HepG2 (cell line): ENCODE results near the gene CCDC97. TPM values are rescaled to one million over a fixed set of nuclear protein-coding genes. Genes with fewer than 3 reads are reported as not detected.
A peak's percentile ranks its signal among the peaks of the same experiment; 100 is the strongest.

Experiments
- AKAP8 ChIP-seq: sonication (generic); formaldehyde crosslinking; IDR thresholded peaks from 2 replicates; pipeline ENCODE4 v1.5.1; 2020; ENCODE audit warnings: mild to moderate bottlenecking, missing genetic modification reagents
- GTF3A ChIP-seq: sonication (generic); formaldehyde crosslinking; conservative IDR thresholded peaks from 2 replicates; pipeline ENCODE4 v1.4.0; 2020; ENCODE audit warnings: mild to moderate bottlenecking, missing genetic modification reagents
- KAT7 ChIP-seq: IDR thresholded peaks from 2 replicates; pipeline ENCODE4 v1.6.1; 2018; ENCODE audit warnings: borderline replicate concordance, missing compliant biosample characterization
- KLF11 ChIP-seq: IDR thresholded peaks from 2 replicates; pipeline ENCODE4 v1.6.1; 2016; ENCODE audit warnings: missing compliant biosample characterization
- MBD4 ChIP-seq: IDR thresholded peaks from 2 replicates; pipeline ENCODE4 v1.6.1; 2012; ENCODE audit warnings: low read length, inconsistent platforms, borderline replicate concordance
- MTF1 ChIP-seq: sonication (generic); formaldehyde crosslinking; IDR thresholded peaks from 2 replicates; pipeline ENCODE4 v1.5.0; 2020; ENCODE audit warnings: missing genetic modification reagents
- MXD4 ChIP-seq: IDR thresholded peaks from 2 replicates; pipeline ENCODE4 v1.6.1; 2016; ENCODE audit warnings: mild to moderate bottlenecking, missing biosample characterization, missing genetic modification reagents
- RNF2 ChIP-seq: fragments of 450-650 bp; conservative IDR thresholded peaks from 2 replicates; pipeline ENCODE4 v1.6.1; 2016; ENCODE audit warnings: low read depth
- SP1 ChIP-seq, 2 experiments: fragments of 450-650 bp in 1 of 2; sonication (generic) in 1 of 2; formaldehyde crosslinking in 1 of 2; IDR thresholded peaks; 2 replicates each; pipeline versions ENCODE4 v1.4.0 to v1.6.1; 2016 to 2020; ENCODE audit warnings: missing genetic modification reagents in 1 of 2
- SRSF9 ChIP-seq: fragments of 200-400 bp; formaldehyde crosslinking; IDR thresholded peaks from 2 replicates; pipeline ENCODE4 v1.6.1; 2018; ENCODE audit warnings: borderline replicate concordance, mild to moderate bottlenecking, low read depth, low read length; ENCODE audit not compliant: insufficient read depth, poor library complexity, severe bottlenecking
- STAG1 ChIP-seq: sonication (generic); formaldehyde crosslinking; IDR thresholded peaks from 2 replicates; pipeline ENCODE4 v1.4.0; 2020; ENCODE audit warnings: missing genetic modification reagents
- ZFX ChIP-seq: sonication (generic); formaldehyde crosslinking; IDR thresholded peaks from 2 replicates; pipeline ENCODE4 v1.4.0; 2020; ENCODE audit warnings: mild to moderate bottlenecking, low read depth, missing genetic modification reagents, moderate library complexity
- ZNF256 ChIP-seq: sonication (generic); formaldehyde crosslinking; conservative IDR thresholded peaks from 2 replicates; pipeline ENCODE4 v1.4.0; 2020; ENCODE audit warnings: missing genetic modification reagents
- ZNF652 ChIP-seq: IDR thresholded peaks from 2 replicates; pipeline ENCODE4 v1.6.1; 2016; ENCODE audit warnings: low read depth, borderline replicate concordance
- ZSCAN12 ChIP-seq: sonication (generic); formaldehyde crosslinking; IDR thresholded peaks from 2 replicates; pipeline ENCODE4 v1.9.0; 2021; ENCODE audit warnings: mild to moderate bottlenecking, missing genetic modification reagents
- polyA plus RNA-seq, 8 experiments: library from polyadenylated mRNA; depleted of rRNA in 3 of 8; stranded (reverse) in 7 of 8; unstranded in 1 of 8; fragments of >200 nt; fragmentation: Illumina TruSeq in 4 of 8; extraction: Trizol in 4 of 8; gene quantifications; 2 replicates each; pipeline versions ENCODE4 v1.2.1 to v1.2.3, GENCODE V29; 2011 to 2016; ENCODE audit warnings: low read depth in 4 of 8, missing spikeins in 1 of 8, mixed read lengths in 1 of 8; ENCODE audit not compliant: insufficient read depth in 1 of 8
- total RNA-seq, 5 experiments: library from RNA; depleted of rRNA; stranded (reverse); fragments of >200 nt; fragmentation: Illumina TruSeq; extraction: Trizol; gene quantifications; 2 replicates each; pipeline ENCODE4 v1.2.3, GENCODE V29; 2016; ENCODE audit warnings: low read depth in 1 of 5
- TF ChIP-seq, protein P1 (sequence below), 2 experiments: fragments of 450-650 bp in 1 of 2; sonication (generic) in 1 of 2; formaldehyde crosslinking; IDR thresholded peaks; 2 replicates each; pipeline versions ENCODE4 v1.5.0 to v1.8.0; 2020 to 2022; ENCODE audit warnings: mild to moderate bottlenecking in 1 of 2, missing genetic modification reagents in 1 of 2
- TF ChIP-seq, protein P2 (sequence below): sonication (generic); formaldehyde crosslinking; IDR thresholded peaks from 2 replicates; pipeline ENCODE4 v1.8.1; 2023; ENCODE audit warnings: mild to moderate bottlenecking, missing genetic modification reagents, borderline replicate concordance
- TF ChIP-seq, protein P3 (sequence below): sonication (generic); formaldehyde crosslinking; IDR thresholded peaks from 2 replicates; pipeline ENCODE4 v1.4.0; 2020; ENCODE audit warnings: missing genetic modification reagents; ENCODE audit errors: not compliant biosample characterization
- TF ChIP-seq, protein P4 (sequence below): IDR thresholded peaks from 2 replicates; pipeline ENCODE4 v1.6.1; 2016
- TF ChIP-seq, protein P5 (sequence below): sonication (generic); formaldehyde crosslinking; IDR thresholded peaks from 2 replicates; pipeline ENCODE4 v1.9.0; 2021; ENCODE audit warnings: mild to moderate bottlenecking, missing genetic modification reagents

Gene CCDC97
- total and polyA plus RNA-seq, 2 of the 13 experiments (the other 11 are each of a cell fraction or from before 2014, with no cell fraction given): 6.2 to 7.3 TPM

DNA sequence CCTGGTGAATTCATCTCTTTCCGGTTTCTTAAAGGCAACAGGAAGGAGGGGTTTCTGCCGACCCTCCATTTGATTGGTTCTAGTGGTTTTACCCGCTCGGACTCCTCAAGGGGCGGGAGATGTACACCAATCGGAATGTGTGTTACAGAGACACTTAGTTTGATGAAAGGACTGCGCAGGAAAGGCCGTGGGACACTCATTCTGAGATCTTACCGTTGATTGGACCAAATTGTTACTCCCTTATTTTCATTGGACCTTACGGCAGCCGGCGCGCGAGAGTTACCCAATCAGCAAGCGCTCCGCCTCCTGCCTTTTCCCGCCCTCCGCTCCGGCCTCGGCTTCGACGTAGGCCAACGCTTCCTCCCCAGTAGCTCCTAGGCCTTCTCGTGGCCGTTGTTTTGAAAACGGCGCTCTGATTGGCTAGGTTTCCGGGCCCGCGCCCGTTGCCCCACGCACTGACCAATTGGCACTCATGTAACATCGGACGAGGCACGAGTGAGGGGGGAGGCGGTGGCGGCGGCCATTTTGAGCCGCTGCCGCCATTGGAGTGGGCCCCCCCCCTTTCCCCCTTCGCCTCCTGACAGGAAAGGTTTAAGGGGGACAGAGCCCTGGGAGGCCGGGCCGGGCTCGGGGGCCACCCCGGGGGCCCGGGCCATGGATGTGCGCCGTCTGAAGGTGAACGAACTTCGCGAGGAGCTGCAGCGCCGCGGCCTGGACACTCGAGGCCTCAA, 46.0 kb upstream of the CCDC97 start, which contains the start of gene HNRNPUL1 (continued):
- TF ChIP-seq, protein P1, sequence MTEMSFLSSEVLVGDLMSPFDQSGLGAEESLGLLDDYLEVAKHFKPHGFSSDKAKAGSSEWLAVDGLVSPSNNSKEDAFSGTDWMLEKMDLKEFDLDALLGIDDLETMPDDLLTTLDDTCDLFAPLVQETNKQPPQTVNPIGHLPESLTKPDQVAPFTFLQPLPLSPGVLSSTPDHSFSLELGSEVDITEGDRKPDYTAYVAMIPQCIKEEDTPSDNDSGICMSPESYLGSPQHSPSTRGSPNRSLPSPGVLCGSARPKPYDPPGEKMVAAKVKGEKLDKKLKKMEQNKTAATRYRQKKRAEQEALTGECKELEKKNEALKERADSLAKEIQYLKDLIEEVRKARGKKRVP (CRISPR knock-in tag; IDR thresholded peaks at IDR 0.05): peak in 1 of 2 experiments; percentile 66; a peak in 1 of 4 replicates
- TF ChIP-seq GTF3A (CRISPR knock-in tag): no peak
- peak; percentile 27; the same call in 1 of the 2 replicates for TF ChIP-seq MXD4
- TF ChIP-seq ZFX (CRISPR knock-in tag): peak; percentile 96
- no peak for TF ChIP-seq MBD4
- TF ChIP-seq, protein P2, sequence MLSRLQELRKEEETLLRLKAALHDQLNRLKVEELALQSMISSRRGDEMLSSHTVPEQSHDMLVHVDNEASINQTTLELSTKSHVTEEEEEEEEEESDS (CRISPR knock-in tag): no peak
- TF ChIP-seq, protein P3, sequence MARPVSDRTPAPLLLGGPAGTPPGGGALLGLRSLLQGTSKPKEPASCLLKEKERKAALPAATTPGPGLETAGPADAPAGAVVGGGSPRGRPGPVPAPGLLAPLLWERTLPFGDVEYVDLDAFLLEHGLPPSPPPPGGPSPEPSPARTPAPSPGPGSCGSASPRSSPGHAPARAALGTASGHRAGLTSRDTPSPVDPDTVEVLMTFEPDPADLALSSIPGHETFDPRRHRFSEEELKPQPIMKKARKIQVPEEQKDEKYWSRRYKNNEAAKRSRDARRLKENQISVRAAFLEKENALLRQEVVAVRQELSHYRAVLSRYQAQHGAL (CRISPR knock-in tag): no peak
- no peak for TF ChIP-seq SP1 (IDR thresholded peaks at IDR 0.05)
- TF ChIP-seq SP1 (CRISPR knock-in tag; IDR thresholded peaks at IDR 0.05): peak; percentile 80
- no peak for TF ChIP-seq ZSCAN12 (CRISPR knock-in tag)
- no peak; the same call in 1 of the 2 replicates for TF ChIP-seq AKAP8 (CRISPR knock-in tag)
- TF ChIP-seq KAT7 (CRISPR knock-in tag): no peak
- no peak for TF ChIP-seq STAG1 (CRISPR knock-in tag)
- no peak for TF ChIP-seq MTF1 (CRISPR knock-in tag)
- TF ChIP-seq, protein P4, sequence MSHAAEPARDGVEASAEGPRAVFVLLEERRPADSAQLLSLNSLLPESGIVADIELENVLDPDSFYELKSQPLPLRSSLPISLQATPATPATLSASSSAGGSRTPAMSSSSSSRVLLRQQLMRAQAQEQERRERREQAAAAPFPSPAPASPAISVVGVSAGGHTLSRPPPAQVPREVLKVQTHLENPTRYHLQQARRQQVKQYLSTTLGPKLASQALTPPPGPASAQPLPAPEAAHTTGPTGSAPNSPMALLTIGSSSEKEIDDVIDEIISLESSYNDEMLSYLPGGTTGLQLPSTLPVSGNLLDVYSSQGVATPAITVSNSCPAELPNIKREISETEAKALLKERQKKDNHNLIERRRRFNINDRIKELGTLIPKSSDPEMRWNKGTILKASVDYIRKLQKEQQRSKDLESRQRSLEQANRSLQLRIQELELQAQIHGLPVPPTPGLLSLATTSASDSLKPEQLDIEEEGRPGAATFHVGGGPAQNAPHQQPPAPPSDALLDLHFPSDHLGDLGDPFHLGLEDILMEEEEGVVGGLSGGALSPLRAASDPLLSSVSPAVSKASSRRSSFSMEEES: peak; percentile 64
- no peak; the same call in 1 of the 2 replicates for TF ChIP-seq KLF11 (CRISPR knock-in tag)
- no peak for TF ChIP-seq ZNF256
- peak; percentile 93 for TF ChIP-seq RNF2
- TF ChIP-seq, protein P5, sequence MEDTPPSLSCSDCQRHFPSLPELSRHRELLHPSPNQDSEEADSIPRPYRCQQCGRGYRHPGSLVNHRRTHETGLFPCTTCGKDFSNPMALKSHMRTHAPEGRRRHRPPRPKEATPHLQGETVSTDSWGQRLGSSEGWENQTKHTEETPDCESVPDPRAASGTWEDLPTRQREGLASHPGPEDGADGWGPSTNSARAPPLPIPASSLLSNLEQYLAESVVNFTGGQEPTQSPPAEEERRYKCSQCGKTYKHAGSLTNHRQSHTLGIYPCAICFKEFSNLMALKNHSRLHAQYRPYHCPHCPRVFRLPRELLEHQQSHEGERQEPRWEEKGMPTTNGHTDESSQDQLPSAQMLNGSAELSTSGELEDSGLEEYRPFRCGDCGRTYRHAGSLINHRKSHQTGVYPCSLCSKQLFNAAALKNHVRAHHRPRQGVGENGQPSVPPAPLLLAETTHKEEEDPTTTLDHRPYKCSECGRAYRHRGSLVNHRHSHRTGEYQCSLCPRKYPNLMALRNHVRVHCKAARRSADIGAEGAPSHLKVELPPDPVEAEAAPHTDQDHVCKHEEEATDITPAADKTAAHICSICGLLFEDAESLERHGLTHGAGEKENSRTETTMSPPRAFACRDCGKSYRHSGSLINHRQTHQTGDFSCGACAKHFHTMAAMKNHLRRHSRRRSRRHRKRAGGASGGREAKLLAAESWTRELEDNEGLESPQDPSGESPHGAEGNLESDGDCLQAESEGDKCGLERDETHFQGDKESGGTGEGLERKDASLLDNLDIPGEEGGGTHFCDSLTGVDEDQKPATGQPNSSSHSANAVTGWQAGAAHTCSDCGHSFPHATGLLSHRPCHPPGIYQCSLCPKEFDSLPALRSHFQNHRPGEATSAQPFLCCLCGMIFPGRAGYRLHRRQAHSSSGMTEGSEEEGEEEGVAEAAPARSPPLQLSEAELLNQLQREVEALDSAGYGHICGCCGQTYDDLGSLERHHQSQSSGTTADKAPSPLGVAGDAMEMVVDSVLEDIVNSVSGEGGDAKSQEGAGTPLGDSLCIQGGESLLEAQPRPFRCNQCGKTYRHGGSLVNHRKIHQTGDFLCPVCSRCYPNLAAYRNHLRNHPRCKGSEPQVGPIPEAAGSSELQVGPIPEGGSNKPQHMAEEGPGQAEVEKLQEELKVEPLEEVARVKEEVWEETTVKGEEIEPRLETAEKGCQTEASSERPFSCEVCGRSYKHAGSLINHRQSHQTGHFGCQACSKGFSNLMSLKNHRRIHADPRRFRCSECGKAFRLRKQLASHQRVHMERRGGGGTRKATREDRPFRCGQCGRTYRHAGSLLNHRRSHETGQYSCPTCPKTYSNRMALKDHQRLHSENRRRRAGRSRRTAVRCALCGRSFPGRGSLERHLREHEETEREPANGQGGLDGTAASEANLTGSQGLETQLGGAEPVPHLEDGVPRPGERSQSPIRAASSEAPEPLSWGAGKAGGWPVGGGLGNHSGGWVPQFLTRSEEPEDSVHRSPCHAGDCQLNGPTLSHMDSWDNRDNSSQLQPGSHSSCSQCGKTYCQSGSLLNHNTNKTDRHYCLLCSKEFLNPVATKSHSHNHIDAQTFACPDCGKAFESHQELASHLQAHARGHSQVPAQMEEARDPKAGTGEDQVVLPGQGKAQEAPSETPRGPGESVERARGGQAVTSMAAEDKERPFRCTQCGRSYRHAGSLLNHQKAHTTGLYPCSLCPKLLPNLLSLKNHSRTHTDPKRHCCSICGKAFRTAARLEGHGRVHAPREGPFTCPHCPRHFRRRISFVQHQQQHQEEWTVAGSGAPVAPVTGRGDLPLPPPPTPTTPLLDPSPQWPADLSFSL (CRISPR knock-in tag): no peak
- TF ChIP-seq SRSF9: no peak
- no peak for TF ChIP-seq ZNF652 (CRISPR knock-in tag)
